Endothelial cell of umbilical vein (primary cell): ENCODE measurements around the gene DCK. TPM values are rescaled to one million over a fixed set of nuclear protein-coding genes. Genes with fewer than 3 reads are reported as not detected.

Source experiments
- BruUV-seq: library from RNA; stranded (reverse); fragments of 400-500 nt; replicated peaks from 2 replicates; lab custom pipeline; 2021; lab: Mats Ljungman, UMichigan
- CTCF ChIA-PET: fragments of 300-600, 350-600 bp; sonication (Branson Sonifier 250); formaldehyde crosslinking; loops from one replicate; lab custom pipeline; 2021; ENCODE audit warnings: antibody characterized with exemption, inconsistent platforms; lab: Charles Lee
- POLR2A ChIA-PET: fragments of 300-600, 350-600 bp; sonication (Branson Sonifier 250); formaldehyde crosslinking; loops from one replicate; lab custom pipeline; 2021; ENCODE audit warnings: antibody characterized with exemption, inconsistent platforms; lab: Charles Lee
- DNase-seq: peaks from one replicate; pipeline ENCODE4 v3.0.0-alpha.2; 2011; ENCODE audit warnings: low read depth, low spot score
- FAIRE-seq: peaks from 2 replicates; lab custom pipeline; 2011; peaks lifted over from hg19 to GRCh38; lab: Jason Lieb, UNC
- H2AFZ ChIP-seq: 2 replicates; pipeline ENCODE4 v1.6.0; 2012; ENCODE audit warnings: low read depth, low read length, control low read depth, inconsistent platforms
- H3K27ac ChIP-seq: 2 replicates; pipeline ENCODE4 v1.5.1; 2011; ENCODE audit warnings: low read depth, mild to moderate bottlenecking, control low read depth, low read length, moderate library complexity; ENCODE audit not compliant: insufficient read depth
- H3K27me3 ChIP-seq, 2 experiments: 2 replicates each; pipeline versions ENCODE4 v1.6.0 to v1.6.1; 2011; ENCODE audit warnings: low read length in 2 of 2, mixed read lengths in 1 of 2; ENCODE audit not compliant: control insufficient read depth in 2 of 2, insufficient read depth in 2 of 2
- H3K36me3 ChIP-seq, 2 experiments: 2 replicates in 1 of 2; 3 replicates in 1 of 2; pipeline ENCODE4 v1.5.1; 2011; ENCODE audit warnings: low read length in 2 of 2, mild to moderate bottlenecking in 1 of 2, moderate library complexity in 1 of 2; ENCODE audit not compliant: control insufficient read depth in 2 of 2, insufficient read depth in 2 of 2; ENCODE audit errors: extremely low read depth in 1 of 2
- H3K4me1 ChIP-seq: 3 replicates; pipeline ENCODE4 v1.5.1; 2011; ENCODE audit warnings: mild to moderate bottlenecking, low read length; ENCODE audit not compliant: control insufficient read depth, insufficient read depth; ENCODE audit errors: extremely low read depth
- H3K4me2 ChIP-seq: 2 replicates; pipeline ENCODE4 v1.6.1; 2011; ENCODE audit warnings: low read length, control low read depth, mixed read lengths; ENCODE audit not compliant: insufficient read depth
- H3K4me3 ChIP-seq, 3 experiments: fragments of 200-600 bp in 1 of 3; sonication (generic), shearing (Covaris generic) in 1 of 3; replicated peaks in 1 of 3; 2 replicates each; pipeline ENCODE4 v1.5.1; 2011 to 2016; ENCODE audit warnings: control low read depth in 3 of 3, low read length in 3 of 3, mild to moderate bottlenecking in 2 of 3, inconsistent platforms in 1 of 3, low read depth in 1 of 3, moderate library complexity in 1 of 3; ENCODE audit not compliant: insufficient read depth in 1 of 3
- H3K79me2 ChIP-seq: 2 replicates; pipeline ENCODE4 v1.6.0; 2012; ENCODE audit warnings: low read length, inconsistent platforms; ENCODE audit not compliant: control insufficient read depth, insufficient read depth
- H3K9ac ChIP-seq: replicated peaks from 2 replicates; pipeline ENCODE3; 2011; ENCODE audit warnings: low read length, control low read depth; ENCODE audit not compliant: insufficient read depth; ENCODE audit errors: extremely low read depth
- H3K9me1 ChIP-seq: replicated peaks from 3 replicates; pipeline ENCODE4 v1.6.0; 2011; ENCODE audit warnings: mild to moderate bottlenecking, low read length; ENCODE audit not compliant: control insufficient read depth, insufficient read depth; ENCODE audit errors: extremely low read depth
- H3K9me3 ChIP-seq: replicated peaks from 2 replicates; pipeline ENCODE4 v1.5.1; 2012; ENCODE audit warnings: low read length, inconsistent platforms; ENCODE audit not compliant: control insufficient read depth, insufficient read depth
- H4K20me1 ChIP-seq: replicated peaks from 2 replicates; pipeline ENCODE3; 2011; ENCODE audit warnings: mild to moderate bottlenecking, low read length; ENCODE audit not compliant: control insufficient read depth, insufficient read depth; ENCODE audit errors: extremely low read depth
- CTCF ChIP-seq, 2 donors: IDR thresholded peaks; 1 replicate in 1 of 2; 2 replicates in 1 of 2; pipeline ENCODE4 v1.5.1; 2011; ENCODE audit warnings: low read length in 2 of 2, mild to moderate bottlenecking in 2 of 2, moderate library complexity in 2 of 2, control low read depth in 1 of 2, inconsistent platforms in 1 of 2, low read depth in 1 of 2; ENCODE audit not compliant: insufficient read depth in 1 of 2; ENCODE audit errors: extremely low read depth in 1 of 2
- EZH2 ChIP-seq: IDR thresholded peaks from 2 replicates; pipeline ENCODE4 v1.6.1; 2012; ENCODE audit warnings: borderline replicate concordance, low read depth, mild to moderate bottlenecking, moderate library complexity, low read length, inconsistent platforms; ENCODE audit not compliant: severe bottlenecking
- FOS ChIP-seq: IDR thresholded peaks from 2 replicates; pipeline ENCODE4 v1.6.1; 2011; ENCODE audit warnings: mild to moderate bottlenecking, low read length, moderate library complexity, borderline replicate concordance; ENCODE audit not compliant: insufficient read depth
- GATA2 ChIP-seq: IDR thresholded peaks from 2 replicates; pipeline ENCODE4 v1.7.0; 2011; ENCODE audit warnings: low read depth, mild to moderate bottlenecking, moderate library complexity, mixed read lengths, low read length; ENCODE audit not compliant: insufficient read length, insufficient read depth
- JUN ChIP-seq: IDR thresholded peaks from 2 replicates; pipeline ENCODE4 v1.6.1; 2011; ENCODE audit warnings: borderline replicate concordance, low read depth; ENCODE audit not compliant: insufficient read length, insufficient read depth
- MAX ChIP-seq: IDR thresholded peaks from 2 replicates; pipeline ENCODE4 v1.6.1; 2011; ENCODE audit not compliant: insufficient read depth, insufficient read length
- MYC ChIP-seq: IDR thresholded peaks from one replicate; pipeline ENCODE4 v1.6.1; 2011; ENCODE audit warnings: mild to moderate bottlenecking, low read depth, low read length
- POLR2A ChIP-seq: IDR thresholded peaks from 2 replicates; pipeline ENCODE4 v1.6.1; 2012; ENCODE audit warnings: low read depth, mild to moderate bottlenecking, control low read depth, low read length
- POLR2AphosphoS5 ChIP-seq: IDR thresholded peaks from 2 replicates; pipeline ENCODE4 v1.6.1; 2012; ENCODE audit warnings: low read depth, mild to moderate bottlenecking, control low read depth, low read length, moderate library complexity; ENCODE audit not compliant: insufficient read depth
- dilution Hi-C: fragments of 300-500 bp; cut with MboI; formaldehyde crosslinking; loops from one replicate; pipeline ENCODE4 v1.15.0; 2019; ENCODE audit warnings: low sequenced_read_pairs; ENCODE audit not compliant: extremely low pct_ligation_motif_present
- intact Hi-C: fragments of 100-400 bp; cut with micrococcal nuclease; formaldehyde crosslinking; loops from one replicate; pipeline ENCODE4 v1.10.0; 2022
- polyA plus RNA-seq, 4 experiments: library from polyadenylated mRNA; depleted of rRNA in 3 of 4; stranded (reverse) in 3 of 4; unstranded in 1 of 4; fragments of >200 nt; gene quantifications; 2 replicates each; pipeline versions ENCODE4 v1.2.1 to v1.2.3, GENCODE V29; 2011 to 2012; ENCODE audit warnings: missing spikeins in 1 of 4
- total RNA-seq: library from RNA; stranded (reverse); gene quantifications from 2 replicates; pipeline ENCODE4 v1.2.3, GENCODE V29; 2021

The DCK gene
- total and polyA plus RNA-seq, 2 donors (not counting 3 experiments of a cell fraction or from before 2014, with no cell fraction given), result 4.8 to 19.9 TPM

GRCh38 chr4:70991596-70991995, 1.9 kb upstream of the DCK start:
- Histone ChIP-seq H3K4me3 (no peak overlapping the region), H4K20me1 (no peaks in the 10 kb centered on the region), H3K4me2 (no peak overlapping the region), H3K9ac (no peak overlapping the region), H3K79me2 (peaks cover 29% of the 10 kb centered on the region), H3K36me3 (no peaks in the 10 kb centered on the region), H2AFZ (no peak overlapping the region), H3K27ac (no peak overlapping the region), H3K4me1 (peaks cover 14% of the 10 kb centered on the region), H3K27me3 (no peaks in the 10 kb centered on the region), H3K9me3 (no peaks in the 10 kb centered on the region), H3K9me1 (no peaks in the 10 kb centered on the region)
- intact Hi-C loops, result no loop called here
- dilution Hi-C loops, result no loop called here
- no TSS peak for BruUV-seq
- POLR2A ChIA-PET, result no interaction called here
- FAIRE-seq (no peak), DNase-seq (no peak)
- CTCF ChIA-PET, result interaction anchor here (2.0 kb wide), 1 partner anchor 19 kb away, joined by 13 read pairs; no protein-coding TSS in a partner anchor
- TF ChIP-seq JUN (no peak), POLR2A (no peak), MYC (no peak), MAX (no peak), POLR2AphosphoS5 (no peak), GATA2 (no peak), CTCF (IDR thresholded peaks at IDR 0.05; ENCODE audit: extremely low read depth in 1 of 2, insufficient read depth in 1 of 2, low read depth in 1 of 2, low read length in 2 of 2) (no peak), FOS (no peak), EZH2 (no peak)
